Stimulated activated CD8-positive, alpha-beta memory T cell treated with anti-CD3 and anti-CD28 coated beads, Interleukin-15, amount 100 ng/mL, for 48 hours (primary cell): Measurements from ENCODE around the gene GIPC3.
A peak's percentile ranks its signal among the peaks of the same experiment; 100 is the strongest.
"Not testable (repeated sequence)": the region's sequence is repeated elsewhere in the genome, so short reads cannot be mapped to it uniquely, and the experiment has no call there.

ENCODE experiments used
- DNase-seq, 2 donors: peaks; one replicate each; pipeline ENCODE4 v3.0.0-alpha.2; 2020; ENCODE audit warnings: low read depth in 2 of 2

Gene GIPC3

DNA sequence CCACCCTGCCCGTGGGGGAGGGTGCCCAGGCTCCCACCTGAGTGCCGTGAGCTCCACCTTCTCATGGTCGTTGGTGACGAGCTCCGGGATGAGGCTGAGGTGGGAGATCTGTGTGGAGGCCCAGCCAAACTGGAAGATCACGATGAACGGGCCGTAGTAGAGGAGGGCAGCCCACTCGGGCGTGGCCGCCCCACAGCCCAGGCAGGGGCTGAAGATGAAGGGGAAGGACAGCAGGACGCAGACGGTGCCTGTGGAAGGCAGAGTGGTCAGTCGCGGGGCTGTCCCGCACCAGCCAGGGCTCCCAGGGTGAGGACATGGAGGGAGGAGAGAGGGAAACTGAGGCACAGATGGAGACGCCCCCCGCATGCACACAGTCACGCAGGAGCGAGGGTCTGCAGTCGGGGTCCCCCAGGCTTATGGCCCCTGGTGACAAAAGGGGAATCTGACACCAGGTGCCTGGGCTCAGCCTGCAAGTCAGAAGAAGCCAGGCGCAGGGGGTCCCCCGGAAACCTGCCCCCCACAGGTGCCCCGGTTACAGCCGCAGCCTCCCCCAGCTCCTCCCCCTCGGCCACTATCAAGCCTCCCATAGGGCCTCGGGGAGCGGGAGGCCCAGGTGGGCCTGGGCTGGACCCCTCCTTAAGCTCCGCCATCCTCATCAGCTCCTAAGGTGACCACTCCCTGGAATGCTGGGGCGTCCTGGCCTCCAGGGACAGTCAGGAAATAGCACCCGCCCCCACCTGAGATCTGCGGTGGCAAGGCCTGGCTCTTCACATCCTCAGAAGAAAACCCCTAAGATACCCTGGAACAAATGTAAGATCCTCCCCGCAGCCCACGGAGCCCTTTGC lies 34.1 kb upstream of the GIPC3 start:
- no peak for DNase-seq

DNA sequence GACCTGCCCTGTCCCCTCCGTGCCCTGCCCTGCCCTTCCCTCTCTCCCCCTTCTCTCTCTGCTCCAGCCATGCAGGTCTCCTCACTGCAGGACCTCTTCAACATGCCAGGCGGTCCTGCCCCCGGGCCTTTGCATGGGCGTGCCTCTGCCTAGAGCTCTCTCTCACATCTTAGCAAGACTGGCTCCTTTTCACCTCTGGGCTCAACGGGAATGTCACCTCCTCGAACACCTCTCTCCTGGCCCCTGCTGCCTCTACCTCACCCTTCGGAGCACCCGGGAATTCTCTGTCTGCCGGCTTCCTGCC lies 33.5 kb upstream of the GIPC3 start:
- DNase-seq, result no peak

DNA sequence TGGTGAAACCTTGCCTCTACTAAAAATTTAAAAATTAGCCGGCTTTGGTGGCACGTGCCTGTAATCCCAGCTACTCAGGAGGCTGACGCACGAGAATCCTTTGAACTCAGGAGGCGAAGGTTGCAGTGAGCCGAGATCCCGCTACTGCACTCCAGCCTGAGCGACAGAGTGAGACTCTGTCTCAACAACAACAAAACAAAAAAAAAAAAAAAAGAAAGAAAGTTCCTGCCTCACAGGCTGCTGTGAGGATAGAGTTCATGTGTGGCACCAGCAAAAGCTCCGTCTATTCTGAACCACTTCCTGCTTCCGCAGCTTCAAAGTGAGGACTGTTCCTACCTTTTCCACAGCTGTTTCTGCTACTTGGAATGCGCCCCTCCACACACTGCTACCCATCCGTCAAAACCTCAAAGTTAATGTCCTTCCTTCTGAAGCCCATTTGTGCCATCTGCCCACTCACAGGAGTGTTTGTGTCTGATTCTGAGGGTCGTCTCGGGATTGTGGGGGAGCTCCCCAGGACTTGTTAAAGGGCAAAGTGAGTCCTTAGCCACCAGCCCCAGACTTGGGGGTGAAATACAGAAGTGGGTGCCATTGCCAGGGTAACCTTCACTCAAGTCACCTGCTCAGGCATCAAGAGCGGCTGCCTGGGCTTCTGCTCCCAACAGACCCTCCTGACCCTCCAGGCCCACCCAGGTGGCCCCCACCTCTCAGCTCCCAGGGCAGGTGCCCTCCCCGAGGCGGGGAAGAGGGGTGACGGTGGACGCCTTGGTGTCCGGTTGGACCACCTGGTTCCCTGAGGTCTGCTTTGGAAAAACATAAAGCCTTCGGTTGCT lies 30.8 kb upstream of the GIPC3 start:
- DNase-seq, result no peak

DNA sequence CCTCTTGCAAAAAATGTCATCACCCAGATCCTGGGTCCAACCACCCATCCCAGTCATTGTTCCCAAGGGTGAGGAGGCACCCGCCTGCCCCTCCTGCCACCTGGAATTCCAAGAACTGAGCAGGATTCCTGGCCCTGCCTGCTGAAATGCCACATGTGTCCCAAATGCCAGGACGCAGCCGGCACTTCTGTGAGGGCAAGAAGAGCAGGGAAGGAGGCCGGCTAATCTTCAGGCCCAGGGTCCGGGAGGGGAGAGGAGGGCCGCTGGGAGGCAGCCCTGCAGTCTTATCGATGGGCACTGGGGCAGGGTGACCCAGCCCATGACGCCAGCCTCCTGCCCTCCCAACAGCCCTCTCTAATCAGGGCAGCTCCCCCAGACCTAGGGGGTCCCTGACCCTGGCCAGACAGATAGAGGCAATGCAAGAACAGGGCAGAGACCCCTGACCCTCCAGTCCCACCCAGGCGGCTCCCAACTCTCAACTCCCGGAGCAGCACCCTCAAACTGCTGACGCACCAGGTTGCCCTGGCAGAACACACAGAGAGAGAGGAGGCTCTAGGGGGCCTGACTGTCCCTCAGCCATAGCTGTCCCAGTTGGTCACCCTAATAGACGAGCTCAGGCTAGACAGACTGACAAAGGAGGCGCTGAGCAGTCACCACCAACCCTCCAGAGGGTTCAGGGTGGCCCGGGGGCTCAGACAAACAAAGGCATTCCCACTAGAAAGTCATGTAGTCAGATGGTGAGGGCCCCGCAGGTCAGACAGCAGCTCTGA lies 29.4 kb upstream of the GIPC3 start:
- no peak for DNase-seq

- DNase-seq, result no peak
These were observed 28.8 kb upstream of the GIPC3 start for GRCh38 chr19:3556423-3556977.

- DNase-seq, result peak; percentile 52 to 55
These were observed 28.3 kb upstream of the GIPC3 start for GRCh38 chr19:3556978-3557460.

DNA sequence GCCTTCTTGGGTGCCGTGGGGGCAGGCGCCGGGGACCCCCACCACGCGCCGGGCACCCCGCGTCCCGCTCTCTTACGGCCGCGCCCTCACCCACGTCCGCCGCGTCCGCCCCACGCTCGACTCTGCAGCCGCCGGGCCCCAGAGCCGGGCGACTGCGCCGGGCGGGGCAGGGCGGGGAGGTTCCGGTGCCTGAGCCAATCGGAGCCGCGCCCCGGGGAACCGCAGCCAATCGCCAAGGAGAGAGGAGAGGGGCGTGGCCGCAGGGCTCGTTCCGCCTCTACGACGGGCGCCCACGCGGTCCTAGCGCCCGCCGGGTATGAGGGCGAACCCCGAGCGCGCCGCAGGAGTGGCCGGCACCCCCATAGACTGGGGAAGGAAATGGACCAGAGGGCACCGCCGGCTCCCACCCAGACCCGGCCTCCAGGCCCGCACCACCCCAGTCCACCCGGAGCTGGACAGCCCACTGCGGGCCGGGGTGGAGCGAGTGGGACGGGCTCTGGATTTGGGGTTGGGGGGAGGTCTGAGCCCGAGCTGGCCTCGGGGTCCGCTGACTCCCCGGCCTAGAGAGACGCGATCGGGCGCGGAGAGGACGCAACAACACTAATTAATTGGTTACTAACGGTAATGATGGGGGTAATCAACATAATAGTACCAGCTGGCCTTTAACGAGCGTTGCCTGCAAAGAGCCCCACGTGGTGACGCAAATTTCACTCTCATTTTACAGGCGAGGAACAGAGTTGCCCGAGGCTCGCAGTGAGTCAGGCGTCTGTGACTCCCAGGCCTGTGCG lies 27.6 kb upstream of the GIPC3 start, which contains the start of gene MFSD12:
Gene MFSD12, minus strand, starts transcription at position 126 of the 788 bp plus-strand sequence. CDS start 183 bp downstream, outside the sequence.
- peak; percentile 96 for DNase-seq

- DNase-seq, result no peak
These were observed 21.4 kb upstream of the GIPC3 start for GRCh38 chr19:3563709-3564524.

GRCh38 chr19:3565139-3565538 lies 20.1 kb upstream of the GIPC3 start:
- no peak for DNase-seq

GRCh38 chr19:3570042-3570441 lies 15.2 kb upstream of the GIPC3 start:
- DNase-seq, result not testable (repeated sequence)

DNA sequence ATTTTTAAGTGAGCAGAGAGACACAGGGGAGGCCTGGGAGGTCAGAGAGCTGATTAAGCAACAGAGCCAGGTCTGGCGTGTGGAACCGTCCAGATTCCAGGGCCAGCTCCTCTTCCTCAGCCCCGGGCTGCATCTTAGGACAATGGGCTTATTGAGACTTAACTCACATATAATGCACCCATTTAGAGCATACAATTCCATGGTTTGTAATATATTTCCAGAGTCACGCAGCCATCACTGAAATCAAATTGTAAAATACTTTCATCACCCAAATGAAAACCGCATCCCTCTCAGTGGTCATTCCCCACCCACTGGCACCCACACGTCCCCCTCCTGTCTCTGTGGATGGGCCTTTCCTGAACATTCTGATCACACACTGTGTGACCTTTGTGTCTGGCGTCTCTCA lies 14.7 kb upstream of the GIPC3 start:
- no peak for DNase-seq

- peak; percentile 100 for DNase-seq
These were observed 13.0 kb upstream of the GIPC3 start for GRCh38 chr19:3572132-3572854.

GRCh38 chr19:3572855-3573161 lies 12.5 kb upstream of the GIPC3 start, which contains the start of gene HMG20B:
Gene HMG20B, plus strand, starts transcription at chr19:3572944. Its CDS starts 366 bp downstream, at chr19:3573310.
- DNase-seq, result no peak

GRCh38 chr19:3573162-3573857 lies 12.0 kb upstream of the GIPC3 start:
- no peak for DNase-seq

DNA sequence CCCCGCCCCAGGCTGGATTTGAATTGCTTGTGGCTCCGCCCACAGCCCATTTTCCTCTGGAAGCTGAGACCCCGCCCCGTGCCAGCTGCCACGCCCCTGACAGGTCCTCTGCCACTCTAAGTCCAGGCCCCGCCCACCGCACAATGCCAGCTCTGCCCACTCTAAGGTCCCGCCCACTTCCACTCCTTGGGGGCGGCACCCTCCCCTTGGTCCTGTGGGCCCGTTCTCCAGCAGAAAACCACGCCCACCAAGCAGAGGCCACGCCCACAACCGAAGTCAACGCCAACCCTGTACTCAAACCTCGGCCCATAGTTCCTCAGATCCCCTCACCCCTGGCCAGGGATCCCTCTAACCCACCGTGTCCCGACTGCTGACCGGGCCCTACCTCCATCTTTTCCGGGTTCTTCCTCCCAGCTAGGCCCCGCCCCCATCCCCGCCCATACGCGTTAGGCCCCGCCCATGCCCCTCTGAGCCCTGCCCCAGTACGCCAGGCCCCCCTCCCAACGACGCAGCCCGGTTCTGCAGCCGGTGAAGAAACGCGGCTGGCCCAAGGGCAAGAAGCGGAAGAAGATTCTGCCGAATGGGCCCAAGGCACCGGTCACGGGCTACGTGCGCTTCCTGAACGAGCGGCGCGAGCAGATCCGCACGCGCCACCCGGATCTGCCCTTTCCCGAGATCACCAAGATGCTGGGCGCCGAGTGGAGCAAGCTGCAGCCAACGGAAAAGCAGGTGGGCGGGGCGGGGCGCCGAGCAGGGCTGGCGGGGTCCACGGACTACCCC lies 11.2 kb upstream of the GIPC3 start:
- peak; percentile 91 to 95 for DNase-seq

DNA sequence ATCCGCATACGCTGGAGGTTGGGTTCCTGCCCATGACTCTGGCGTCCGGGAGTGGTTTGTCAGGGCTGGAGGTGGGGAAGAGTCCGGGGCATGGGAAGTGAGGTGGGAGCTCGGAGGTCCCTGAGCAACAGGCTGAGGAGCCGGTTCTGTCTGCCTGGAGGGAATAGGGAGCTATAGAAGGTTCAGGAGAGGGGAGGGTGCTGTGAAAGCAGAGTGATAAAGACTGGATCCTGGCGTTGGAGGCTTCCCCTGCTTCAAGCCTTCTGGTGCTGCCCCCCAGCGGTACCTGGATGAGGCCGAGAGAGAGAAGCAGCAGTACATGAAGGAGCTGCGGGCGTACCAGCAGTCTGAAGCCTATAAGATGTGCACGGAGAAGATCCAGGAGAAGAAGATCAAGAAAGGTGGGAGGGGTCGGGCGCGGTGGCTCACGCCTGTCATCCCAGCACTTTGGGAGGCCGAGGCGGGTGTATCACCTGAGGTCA lies 10.0 kb upstream of the GIPC3 start:
- no peak for DNase-seq

- DNase-seq, result no peak
These were observed 9.2 kb upstream of the GIPC3 start for GRCh38 chr19:3575949-3576673.
